DOHH2 (cell line): ENCODE measurements around the gene CACHD1.

Source experiments
- EZH2phosphoT487 ChIP-seq: fragments of 200-600 bp; sonication (generic); IDR thresholded peaks from 2 replicates; pipeline ENCODE4 v1.6.1; 2017; ENCODE audit warnings: borderline replicate concordance, mild to moderate bottlenecking, antibody characterized with exemption, low read length, moderate library complexity, mixed read lengths
- TF ChIP-seq, protein P1 (sequence below): fragments of 200-600 bp; sonication (generic); IDR thresholded peaks from one replicate; pipeline ENCODE4 v1.5.1; 2014; ENCODE audit warnings: antibody characterized with exemption, mild to moderate bottlenecking, low read depth, low read length; ENCODE audit not compliant: poor library complexity, severe bottlenecking

DNA sequence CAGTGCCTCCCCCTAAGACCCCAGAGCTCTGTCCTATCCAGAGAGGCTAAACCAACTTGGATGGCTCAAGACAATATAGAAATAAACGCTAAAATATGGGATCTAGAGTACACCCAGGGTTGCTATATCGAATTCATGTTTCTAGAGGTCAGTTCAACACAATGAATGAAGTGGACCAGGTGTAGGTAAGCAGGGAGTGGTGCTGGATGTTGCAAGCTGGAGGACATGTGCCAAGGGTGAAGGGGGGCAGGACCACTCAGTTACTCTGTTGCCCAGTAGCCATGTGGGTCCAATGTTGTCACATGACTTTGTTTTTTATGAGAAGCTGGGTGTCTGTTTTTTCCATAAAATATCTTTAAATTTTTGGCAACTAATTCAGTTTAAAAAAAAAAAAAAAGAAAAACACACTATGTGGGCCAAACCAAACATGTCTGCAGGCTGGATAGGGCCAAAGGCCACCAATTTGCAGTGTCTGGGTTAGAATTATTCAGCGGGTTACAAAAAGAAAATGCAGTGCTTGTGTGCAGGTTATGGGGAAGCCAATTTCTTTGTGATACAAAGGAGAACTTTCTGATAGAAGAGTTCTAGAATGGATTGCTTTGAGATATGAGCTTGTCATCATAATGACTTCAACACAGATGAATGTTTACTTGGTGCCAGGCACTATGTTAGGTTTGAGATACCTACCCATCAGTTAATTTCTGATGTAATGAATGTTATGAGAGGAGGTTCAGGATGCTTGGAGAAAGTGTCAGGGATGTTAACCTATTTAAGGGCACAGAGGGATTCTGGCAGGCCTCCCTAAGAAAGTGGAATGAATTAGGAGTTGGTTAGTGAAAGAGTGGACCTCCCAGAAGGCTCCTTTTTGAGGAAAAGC lies 8.9 kb downstream of the CACHD1 start:
- TF ChIP-seq, protein P1, sequence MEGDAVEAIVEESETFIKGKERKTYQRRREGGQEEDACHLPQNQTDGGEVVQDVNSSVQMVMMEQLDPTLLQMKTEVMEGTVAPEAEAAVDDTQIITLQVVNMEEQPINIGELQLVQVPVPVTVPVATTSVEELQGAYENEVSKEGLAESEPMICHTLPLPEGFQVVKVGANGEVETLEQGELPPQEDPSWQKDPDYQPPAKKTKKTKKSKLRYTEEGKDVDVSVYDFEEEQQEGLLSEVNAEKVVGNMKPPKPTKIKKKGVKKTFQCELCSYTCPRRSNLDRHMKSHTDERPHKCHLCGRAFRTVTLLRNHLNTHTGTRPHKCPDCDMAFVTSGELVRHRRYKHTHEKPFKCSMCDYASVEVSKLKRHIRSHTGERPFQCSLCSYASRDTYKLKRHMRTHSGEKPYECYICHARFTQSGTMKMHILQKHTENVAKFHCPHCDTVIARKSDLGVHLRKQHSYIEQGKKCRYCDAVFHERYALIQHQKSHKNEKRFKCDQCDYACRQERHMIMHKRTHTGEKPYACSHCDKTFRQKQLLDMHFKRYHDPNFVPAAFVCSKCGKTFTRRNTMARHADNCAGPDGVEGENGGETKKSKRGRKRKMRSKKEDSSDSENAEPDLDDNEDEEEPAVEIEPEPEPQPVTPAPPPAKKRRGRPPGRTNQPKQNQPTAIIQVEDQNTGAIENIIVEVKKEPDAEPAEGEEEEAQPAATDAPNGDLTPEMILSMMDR: no peak
- TF ChIP-seq EZH2phosphoT487: no peak
